T-helper 2 cell treated with Interferon-gamma antibody and Interleukin-4, amounts not matched to agents 5 μg/mL and 100 μg/mL, for 36 hours (primary cell): ENCODE data around the gene CLECL1.
A peak's percentile ranks its signal among the peaks of the same experiment; 100 is the strongest.
"Not testable (repeated sequence)": the region's sequence is repeated elsewhere in the genome, so short reads cannot be mapped to it uniquely, and the experiment has no call there.

Experiments used
- DNase-seq: peaks from one replicate; pipeline ENCODE4 v3.0.0; 2021; ENCODE audit warnings: low spot score
- H3K27ac Mint-ChIP-seq: one replicate; pipeline ENCODE4 v1.8.0; 2021; ENCODE audit warnings: mild to moderate bottlenecking, mixed read lengths
- H3K27me3 Mint-ChIP-seq: one replicate; pipeline ENCODE4 v1.8.0; 2021; ENCODE audit warnings: low read depth, mixed read lengths
- H3K36me3 Mint-ChIP-seq: one replicate; pipeline ENCODE4 v1.8.0; 2021; ENCODE audit warnings: low read depth, mixed read lengths
- H3K4me1 Mint-ChIP-seq: one replicate; pipeline ENCODE4 v1.8.0; 2021; ENCODE audit warnings: low read depth, mixed read lengths
- H3K4me3 Mint-ChIP-seq: one replicate; pipeline ENCODE4 v1.8.0; 2022; ENCODE audit warnings: mild to moderate bottlenecking, moderate library complexity, mixed read lengths
- H3K9me3 Mint-ChIP-seq: one replicate; pipeline ENCODE4 v1.8.0; 2021; ENCODE audit warnings: mixed read lengths

CLECL1 gene

DNA sequence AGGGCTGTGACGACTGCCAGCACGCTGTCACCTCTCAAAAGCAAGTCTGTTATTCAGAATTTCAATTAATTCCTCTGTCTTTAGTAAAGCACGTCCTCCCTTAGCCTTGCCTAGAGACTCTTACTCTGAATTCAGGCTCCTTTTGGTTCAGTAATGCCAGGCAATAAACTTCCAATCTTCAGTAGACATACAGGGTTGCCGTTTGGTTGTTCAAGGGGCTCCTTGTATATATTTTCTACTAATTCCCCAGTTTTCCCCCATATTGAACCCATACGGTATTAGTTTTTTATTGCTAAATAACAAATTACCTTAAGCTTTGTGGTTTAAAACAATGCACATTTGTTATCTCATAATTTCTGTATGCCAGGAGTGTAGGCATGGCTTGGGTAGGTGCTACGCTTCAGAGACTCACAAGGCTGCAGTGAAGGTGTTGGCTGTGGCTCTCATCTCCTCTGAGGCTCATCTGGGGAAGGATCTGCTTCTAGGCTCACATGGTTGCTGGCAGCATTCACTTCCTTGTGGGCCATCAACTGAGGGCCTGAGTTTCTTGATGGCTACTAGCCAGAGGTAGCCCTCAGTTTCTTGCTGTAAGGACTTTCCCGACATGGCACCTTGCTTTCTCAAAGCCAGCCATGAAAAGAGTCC lies 7.3 kb upstream of the CLECL1 start:
- peaks cover 62% of the 10 kb centered on the region for H3K4me1 Mint-ChIP-seq
- H3K4me3 Mint-ChIP-seq, result peak overlapping the region; percentile 67
- peaks cover 17% of the 10 kb centered on the region for H3K9me3 Mint-ChIP-seq
- no peaks in the 10 kb centered on the region for H3K27me3 Mint-ChIP-seq
- peaks cover 15% of the 10 kb centered on the region for H3K36me3 Mint-ChIP-seq
- H3K27ac Mint-ChIP-seq, result peak overlapping the region; percentile 62
- no peak for DNase-seq

DNA sequence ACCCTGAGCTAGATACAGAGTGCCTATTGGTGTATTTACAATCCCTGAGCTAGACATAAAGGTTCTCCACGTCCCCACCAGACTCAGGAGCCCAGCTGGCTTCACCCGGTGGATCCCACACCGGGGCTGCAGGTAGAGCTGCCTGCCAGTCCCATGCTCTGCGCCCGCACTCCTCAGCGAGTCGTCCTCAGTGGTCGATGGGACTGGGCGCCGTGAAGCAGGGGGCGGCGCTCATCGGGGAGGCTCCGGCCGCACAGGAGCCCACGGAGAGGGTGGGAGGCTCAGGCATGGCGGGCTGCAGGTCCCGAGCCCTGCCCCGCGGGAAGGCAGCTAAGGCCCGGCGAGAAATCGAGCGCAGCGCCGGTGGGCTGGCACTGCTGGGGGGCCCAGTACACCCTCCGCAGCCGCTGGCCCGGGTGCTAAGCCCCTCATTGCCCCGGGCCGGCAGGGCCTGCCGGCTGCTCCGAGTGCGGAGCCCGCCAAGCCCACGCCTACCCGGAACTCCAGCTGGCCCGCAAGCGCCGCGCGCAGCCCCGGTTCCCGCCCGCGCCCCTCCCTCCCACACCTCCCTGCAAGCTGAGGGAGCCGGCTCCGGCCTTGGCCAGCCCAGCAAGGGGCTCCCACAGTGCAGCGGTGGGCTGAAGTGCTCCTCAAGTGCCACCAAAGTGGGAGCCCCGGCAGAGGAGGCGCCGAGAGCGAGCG lies 6.7 kb upstream of the CLECL1 start:
- DNase-seq, H3K4me3 Mint-ChIP-seq, H3K27me3 Mint-ChIP-seq, H3K27ac Mint-ChIP-seq: not testable (repeated sequence)
- Mint-ChIP-seq H3K36me3 (peaks cover 15% of the 10 kb centered on the region), H3K9me3 (peaks cover 17% of the 10 kb centered on the region), H3K4me1 (peaks cover 56% of the 10 kb centered on the region)

DNA sequence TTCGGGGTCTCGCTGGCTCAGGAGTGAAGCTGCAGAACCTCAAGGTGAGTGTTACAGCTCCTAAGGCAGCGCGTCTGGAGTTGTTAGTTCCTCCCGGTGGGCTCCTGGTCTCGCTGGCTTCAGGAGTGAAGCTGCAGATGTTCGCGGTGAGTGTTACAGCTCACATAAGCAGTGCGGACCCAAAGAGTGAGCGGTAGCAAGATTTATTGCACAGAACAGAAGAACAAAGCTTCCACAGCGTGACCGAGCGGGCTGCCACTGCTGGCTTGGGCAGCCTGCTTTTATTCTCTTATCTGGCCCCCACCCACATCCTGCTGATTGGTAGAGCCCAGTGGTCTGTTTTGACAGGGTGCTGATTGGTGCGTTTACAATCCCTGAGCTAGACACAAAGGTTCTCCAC lies 6.0 kb upstream of the CLECL1 start:
- H3K9me3 Mint-ChIP-seq, result peaks cover 17% of the 10 kb centered on the region
- peaks cover 56% of the 10 kb centered on the region for H3K4me1 Mint-ChIP-seq
- peak overlapping the region; percentile 60 for H3K4me3 Mint-ChIP-seq
- peak overlapping the region; percentile 71 for H3K27ac Mint-ChIP-seq
- peaks cover 15% of the 10 kb centered on the region for H3K36me3 Mint-ChIP-seq
- not testable (repeated sequence) for DNase-seq, H3K27me3 Mint-ChIP-seq

DNA sequence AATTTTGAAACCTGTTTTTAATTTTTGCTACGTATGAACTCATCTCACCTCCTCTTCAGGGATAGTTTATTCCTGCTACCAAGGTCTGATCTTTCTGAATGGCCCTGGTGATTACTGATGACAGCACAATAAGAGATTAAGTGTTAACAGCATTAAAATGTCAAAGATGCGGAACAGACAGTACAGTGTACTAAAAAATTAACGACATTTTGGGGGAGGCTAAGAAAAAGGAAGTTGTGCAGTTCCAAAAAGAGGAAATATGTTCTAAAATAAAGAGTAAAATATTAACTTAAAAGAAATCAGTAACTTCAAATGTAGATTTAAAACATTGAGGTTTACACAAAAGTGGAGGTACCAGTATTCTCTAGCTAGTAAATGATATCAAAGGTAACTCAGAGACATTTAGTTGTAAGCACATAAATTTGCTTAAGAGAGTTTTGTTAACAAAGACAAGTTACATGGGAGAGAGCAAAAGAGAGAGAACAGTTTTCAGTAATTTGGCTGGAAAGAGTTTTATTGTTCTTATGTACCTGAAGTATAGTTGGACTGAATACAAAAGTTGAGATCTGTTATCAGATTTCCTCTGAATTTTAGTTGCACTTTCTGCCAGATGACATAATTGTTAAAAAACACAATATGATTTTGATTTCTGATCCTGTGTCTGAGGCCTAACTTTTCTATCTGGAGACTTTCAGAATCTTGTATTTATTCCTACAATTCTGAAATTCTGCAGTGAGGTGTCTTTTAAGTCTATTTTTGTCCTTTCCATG lies 4.2 kb upstream of the CLECL1 start:
- H3K27ac Mint-ChIP-seq, result peak overlapping the region; percentile 91
- no peaks in the 10 kb centered on the region for H3K27me3 Mint-ChIP-seq
- H3K36me3 Mint-ChIP-seq, result peaks cover 19% of the 10 kb centered on the region
- no peak for DNase-seq
- peaks cover 54% of the 10 kb centered on the region for H3K4me1 Mint-ChIP-seq
- peak overlapping the region; percentile 72 for H3K4me3 Mint-ChIP-seq
- H3K9me3 Mint-ChIP-seq, result peaks cover 17% of the 10 kb centered on the region

DNA sequence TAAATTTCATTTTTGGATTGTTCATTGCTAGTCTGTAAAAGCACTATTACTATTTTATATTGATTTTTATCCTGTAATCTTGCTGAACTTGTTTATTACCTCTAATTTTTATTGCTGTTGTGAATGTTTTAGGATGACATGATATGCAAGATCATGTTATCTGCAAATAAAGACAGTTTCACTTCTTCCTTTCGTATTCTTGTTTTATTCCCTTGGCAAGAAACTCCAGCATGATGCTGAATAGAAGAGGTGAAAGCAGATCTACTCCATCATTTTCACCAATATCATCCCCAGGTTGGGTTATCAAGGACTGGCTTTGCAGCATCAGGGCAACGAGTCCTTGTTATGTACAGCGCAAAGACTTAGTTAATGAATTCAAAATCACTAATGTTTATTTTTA lies 2.7 kb upstream of the CLECL1 start:
- peaks cover 16% of the 10 kb centered on the region for H3K9me3 Mint-ChIP-seq
- H3K4me1 Mint-ChIP-seq, result peaks cover 60% of the 10 kb centered on the region
- H3K27ac Mint-ChIP-seq, result peak overlapping the region; percentile 27
- H3K4me3 Mint-ChIP-seq, result peak overlapping the region; percentile 22
- H3K36me3 Mint-ChIP-seq, result peaks cover 19% of the 10 kb centered on the region
- no peak for DNase-seq
- no peaks in the 10 kb centered on the region for H3K27me3 Mint-ChIP-seq

DNA sequence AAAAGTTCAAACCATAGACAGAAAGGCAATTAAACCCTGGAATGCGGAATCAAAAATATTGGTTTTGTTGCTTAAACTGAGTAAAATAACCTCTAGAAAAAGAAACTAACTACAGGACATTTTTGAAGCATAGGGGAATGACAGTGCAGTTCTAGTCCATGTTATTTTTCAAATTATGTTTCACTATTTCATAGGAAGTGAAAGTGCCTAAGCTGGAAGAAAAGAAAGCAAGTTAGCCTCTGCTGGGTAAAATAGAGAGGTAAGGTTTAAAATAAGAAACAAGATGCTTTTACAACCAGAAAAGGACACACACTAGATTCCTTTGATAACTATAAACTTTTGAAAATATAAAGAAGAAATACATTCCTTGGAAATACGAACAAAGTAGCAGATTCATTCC lies 1.1 kb downstream of the CLECL1 start:
- no peaks in the 10 kb centered on the region for H3K9me3 Mint-ChIP-seq
- DNase-seq, result no peak
- peaks cover 51% of the 10 kb centered on the region for H3K4me1 Mint-ChIP-seq
- no peaks in the 10 kb centered on the region for H3K27me3 Mint-ChIP-seq
- H3K4me3 Mint-ChIP-seq, result peak overlapping the region; percentile 90
- peak overlapping the region; percentile 86 for H3K27ac Mint-ChIP-seq
- peaks cover 6% of the 10 kb centered on the region for H3K36me3 Mint-ChIP-seq

DNA sequence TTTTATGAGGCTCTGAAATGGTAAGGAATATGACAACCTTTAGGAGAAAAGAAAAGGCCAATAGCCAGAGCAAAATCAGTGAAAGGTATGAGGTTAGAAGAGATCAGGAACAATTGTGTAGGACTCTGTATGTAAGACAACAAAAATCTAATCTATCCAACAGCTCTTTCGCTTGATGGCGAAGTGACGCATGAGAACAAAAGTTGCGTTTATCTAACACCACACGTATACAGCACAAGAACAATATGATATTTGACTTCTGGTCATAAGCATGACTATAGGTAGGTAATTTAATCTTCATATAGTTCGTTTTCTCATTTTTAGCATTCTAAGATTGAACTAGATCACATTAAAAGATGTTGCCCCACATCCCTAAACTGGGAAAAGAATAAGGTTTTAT lies 1.5 kb downstream of the CLECL1 start:
- H3K4me3 Mint-ChIP-seq, result peak overlapping the region; percentile 90
- H3K27ac Mint-ChIP-seq, result peak overlapping the region; percentile 86
- peaks cover 47% of the 10 kb centered on the region for H3K4me1 Mint-ChIP-seq
- peaks cover 6% of the 10 kb centered on the region for H3K36me3 Mint-ChIP-seq
- no peaks in the 10 kb centered on the region for H3K9me3 Mint-ChIP-seq
- H3K27me3 Mint-ChIP-seq, result no peaks in the 10 kb centered on the region
- DNase-seq, result no peak

DNA sequence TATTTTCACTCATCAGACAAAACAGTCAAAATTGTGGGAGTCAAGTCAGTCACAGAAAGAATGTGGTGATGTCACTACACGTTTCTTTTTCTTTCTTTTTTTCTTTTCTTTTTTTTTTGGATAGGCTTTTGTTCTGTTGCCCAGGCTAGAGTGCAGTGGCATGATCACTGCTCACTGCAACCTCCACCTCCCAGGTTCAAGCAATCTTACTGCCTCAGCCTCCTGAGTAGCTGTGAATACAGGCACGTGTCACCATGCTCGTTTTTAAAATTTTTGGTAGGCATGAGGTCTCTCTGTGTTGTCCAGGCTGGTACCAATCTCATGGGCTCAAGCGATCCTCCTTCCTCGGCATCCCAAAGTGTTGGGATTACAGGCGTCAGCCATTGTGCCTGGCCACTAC lies 2.3 kb downstream of the CLECL1 start:
- no peaks in the 10 kb centered on the region for H3K9me3 Mint-ChIP-seq
- no peak for DNase-seq
- peak overlapping the region; percentile 63 for H3K27ac Mint-ChIP-seq
- H3K36me3 Mint-ChIP-seq, result peaks cover 4% of the 10 kb centered on the region
- H3K4me3 Mint-ChIP-seq, result peak overlapping the region; percentile 90
- H3K4me1 Mint-ChIP-seq, result peaks cover 47% of the 10 kb centered on the region
- H3K27me3 Mint-ChIP-seq, result no peaks in the 10 kb centered on the region

DNA sequence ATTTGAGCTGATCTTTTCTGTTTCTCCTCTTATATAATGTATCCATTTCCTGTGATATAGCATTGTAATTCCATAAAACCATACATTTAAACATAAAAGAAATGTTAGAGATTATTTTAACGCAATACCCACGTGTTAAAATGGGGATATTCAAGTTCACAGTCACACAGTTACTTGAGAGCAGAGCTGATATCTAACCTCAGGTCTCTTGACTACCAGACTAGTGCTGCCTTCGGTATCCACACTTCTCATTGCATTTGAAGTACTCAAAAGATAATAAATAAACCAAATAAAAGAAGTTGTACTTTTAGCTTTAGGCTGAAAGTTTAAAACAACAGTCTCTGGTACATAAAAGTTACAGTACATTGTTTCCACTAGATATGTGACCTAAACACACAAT lies 2.9 kb downstream of the CLECL1 start:
- Mint-ChIP-seq H3K36me3 (peaks cover 4% of the 10 kb centered on the region), H3K27me3 (no peaks in the 10 kb centered on the region), H3K4me3 (peak overlapping the region; percentile 57), H3K27ac (no peak overlapping the region), H3K4me1 (peaks cover 48% of the 10 kb centered on the region), H3K9me3 (no peaks in the 10 kb centered on the region)
- DNase-seq, result no peak

DNA sequence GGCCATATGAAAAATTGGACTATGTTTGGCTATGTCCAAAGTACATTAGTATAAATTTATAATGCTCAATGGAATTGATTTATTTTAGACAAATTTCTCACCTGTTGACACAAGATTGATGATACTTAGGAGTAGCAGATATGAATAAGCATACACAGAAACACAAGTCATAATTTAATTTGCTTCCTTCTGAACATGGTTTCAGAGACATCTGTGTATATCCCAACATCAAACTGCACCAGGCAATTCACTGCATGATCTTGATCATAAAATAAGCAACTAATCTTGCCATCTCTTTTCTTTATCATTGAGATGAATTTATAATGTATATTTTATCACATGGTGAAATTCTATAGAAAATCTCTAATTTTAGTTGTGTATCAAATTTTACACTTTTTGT lies 3.8 kb downstream of the CLECL1 start:
- Mint-ChIP-seq H3K36me3 (peaks cover 6% of the 10 kb centered on the region), H3K9me3 (no peaks in the 10 kb centered on the region), H3K27ac (no peak overlapping the region), H3K4me1 (peaks cover 50% of the 10 kb centered on the region), H3K4me3 (no peak overlapping the region), H3K27me3 (no peaks in the 10 kb centered on the region)
- DNase-seq, result no peak

DNA sequence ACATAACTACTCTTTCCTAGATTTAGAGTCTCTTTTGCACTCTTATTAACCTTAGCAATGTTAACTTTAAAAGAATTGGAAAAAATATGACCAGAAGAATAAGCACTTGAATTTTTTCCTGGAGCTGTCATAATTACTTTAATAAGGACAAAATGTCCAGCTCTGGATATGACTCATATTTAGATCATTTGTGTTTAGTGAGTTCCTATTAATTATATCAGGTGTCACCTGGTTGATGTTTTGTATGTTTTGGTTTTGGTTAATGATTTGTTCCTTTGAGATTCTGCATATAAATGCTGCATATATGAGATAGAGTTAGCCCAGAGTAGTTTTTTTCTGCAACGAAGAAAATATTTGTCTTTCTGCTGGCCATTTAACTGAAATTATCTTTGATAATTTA lies 5.1 kb downstream of the CLECL1 start:
- Mint-ChIP-seq H3K36me3 (peaks cover 9% of the 10 kb centered on the region), H3K4me3 (no peak overlapping the region)

DNA sequence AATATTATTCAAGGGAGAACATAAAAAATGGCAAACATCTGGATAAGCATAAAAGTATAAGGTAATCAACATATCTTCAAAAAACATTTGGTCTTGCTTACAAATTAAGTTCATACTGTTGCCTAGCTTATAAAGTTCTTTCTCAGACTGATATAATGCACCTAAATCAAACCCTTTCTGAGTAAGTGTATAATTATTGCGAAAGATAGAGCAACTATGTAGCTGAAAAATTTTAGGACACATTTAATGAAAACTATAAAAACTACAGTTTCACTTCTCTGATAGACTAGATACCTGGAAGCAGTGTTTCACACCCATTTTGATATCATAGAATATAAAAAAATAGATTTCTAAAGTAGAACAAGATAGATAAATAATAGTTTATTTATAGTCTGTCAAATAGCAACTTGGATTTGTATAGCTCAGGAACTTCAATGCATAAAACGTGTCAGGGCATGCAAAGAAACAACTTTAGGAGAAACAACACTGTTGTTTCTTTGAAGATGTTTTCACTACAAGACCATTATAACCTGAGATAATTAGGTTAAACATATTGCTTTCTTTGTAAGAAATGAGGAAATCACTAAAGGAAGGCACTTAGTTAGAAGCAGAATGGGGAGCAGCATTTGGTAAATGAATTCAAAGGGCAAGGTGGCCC lies 7.6 kb downstream of the CLECL1 start:
- peaks cover 44% of the 10 kb centered on the region for H3K4me1 Mint-ChIP-seq
- H3K36me3 Mint-ChIP-seq, result peaks cover 16% of the 10 kb centered on the region
- H3K4me3 Mint-ChIP-seq, result no peak overlapping the region
- DNase-seq, result no peak
- H3K27me3 Mint-ChIP-seq, result no peaks in the 10 kb centered on the region
- peak overlapping the region; percentile 35 for H3K27ac Mint-ChIP-seq
- H3K9me3 Mint-ChIP-seq, result no peaks in the 10 kb centered on the region

More for the DNA sequence above, 5.1 kb downstream of the CLECL1 start:
- DNase-seq, result no peak
- Mint-ChIP-seq H3K4me1 (peaks cover 48% of the 10 kb centered on the region), H3K27me3 (no peaks in the 10 kb centered on the region), H3K9me3 (no peaks in the 10 kb centered on the region), H3K27ac (no peak overlapping the region)

DNA sequence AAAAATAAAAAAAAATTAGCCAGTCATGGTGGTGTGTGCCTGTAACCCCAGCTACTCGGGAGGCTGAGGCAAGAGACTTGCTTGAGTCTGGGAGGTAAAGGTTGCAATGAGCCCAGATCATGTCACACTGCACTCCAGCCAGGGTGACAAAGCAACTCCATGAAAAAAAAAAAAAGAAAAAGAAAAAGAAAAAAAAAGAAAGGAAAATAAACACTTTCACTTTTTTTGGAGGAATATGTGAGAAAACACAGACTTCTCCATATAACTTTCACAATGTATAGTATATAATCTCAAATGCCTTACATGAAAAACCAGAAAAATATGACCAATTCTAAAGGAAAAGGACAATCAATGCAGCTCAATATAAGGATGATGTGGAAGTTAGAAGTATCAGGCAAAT lies 8.9 kb downstream of the CLECL1 start:
- H3K27me3 Mint-ChIP-seq, result no peaks in the 10 kb centered on the region
- H3K4me1 Mint-ChIP-seq, result peaks cover 38% of the 10 kb centered on the region
- H3K9me3 Mint-ChIP-seq, result no peaks in the 10 kb centered on the region
- H3K4me3 Mint-ChIP-seq, result no peak overlapping the region
- DNase-seq, result no peak
- H3K27ac Mint-ChIP-seq, result no peak overlapping the region
- peaks cover 16% of the 10 kb centered on the region for H3K36me3 Mint-ChIP-seq
